OCI-LY7 (cell line): ENCODE results near the gene ZNF148. TPM values are rescaled to one million over a fixed set of nuclear protein-coding genes. Genes with fewer than 3 reads are reported as not detected.

Experiments used
- BruUV-seq: library from RNA; stranded (reverse); fragments of 400-500 nt; replicated peaks from 2 replicates; lab custom pipeline; 2021; lab: Mats Ljungman, UMichigan
- CTCF ChIA-PET: fragments of 300-600 bp; sonication (Branson Sonifier 250); formaldehyde crosslinking; loops from one replicate; lab custom pipeline; 2022; ENCODE audit warnings: antibody characterized with exemption; ENCODE audit not compliant: unreplicated experiment; lab: Charles Lee
- POLR2A ChIA-PET: fragments of 300-600 bp; sonication (Branson Sonifier 250); formaldehyde crosslinking; loops from one replicate; lab custom pipeline; 2022; ENCODE audit warnings: antibody characterized with exemption; lab: Charles Lee
- DNase-seq: peaks from one replicate; pipeline ENCODE4 v3.0.0-alpha.2; 2015; ENCODE audit warnings: low spot score
- H2AFZ ChIP-seq: fragments of 200-600 bp; sonication (generic), shearing (Covaris generic); 2 replicates; pipeline ENCODE4 v1.6.1; 2014; ENCODE audit warnings: mild to moderate bottlenecking, antibody characterized with exemption, low read length, moderate library complexity
- H3K27ac ChIP-seq: fragments of 200-600 bp; sonication (generic); 2 replicates; pipeline ENCODE4 v1.5.1; 2014; ENCODE audit warnings: mixed run types, low read depth, mild to moderate bottlenecking, moderate library complexity, low read length, inconsistent platforms; ENCODE audit not compliant: poor library complexity, severe bottlenecking
- H3K36me3 ChIP-seq: fragments of 200-600 bp; sonication (generic); 2 replicates; pipeline ENCODE4 v1.6.1; 2014; ENCODE audit warnings: mild to moderate bottlenecking, antibody characterized with exemption, low read length, moderate library complexity, mixed read lengths; ENCODE audit not compliant: insufficient read depth
- H3K4me1 ChIP-seq: fragments of 200-600 bp; sonication (generic); 2 replicates; pipeline ENCODE4 v1.5.1; 2014; ENCODE audit warnings: mild to moderate bottlenecking, low read length; ENCODE audit not compliant: insufficient read depth, poor library complexity, severe bottlenecking
- H3K4me2 ChIP-seq: fragments of 200-600 bp; sonication (generic); 2 replicates; pipeline ENCODE4 v1.6.1; 2014; ENCODE audit warnings: mild to moderate bottlenecking, low read length
- H3K4me3 ChIP-seq: fragments of 200-600 bp; sonication (generic); 2 replicates; pipeline ENCODE4 v1.5.1; 2014; ENCODE audit warnings: mild to moderate bottlenecking, low read depth, low read length; ENCODE audit not compliant: poor library complexity, severe bottlenecking
- H3K79me2 ChIP-seq: fragments of 200-600 bp; sonication (generic); 2 replicates; pipeline ENCODE4 v1.6.1; 2016; ENCODE audit warnings: low read depth, mild to moderate bottlenecking, low read length, moderate library complexity, mixed read lengths; ENCODE audit not compliant: insufficient read depth
- H3K9me2 ChIP-seq: fragments of 200-600 bp; sonication (generic); 2 replicates; pipeline ENCODE4 v1.6.1; 2016; ENCODE audit warnings: mild to moderate bottlenecking, low read length, mixed read lengths; ENCODE audit not compliant: insufficient read depth
- H3K9me3 ChIP-seq: fragments of 200-600 bp; sonication (generic); 2 replicates; pipeline ENCODE4 v1.6.1; 2014; ENCODE audit warnings: mild to moderate bottlenecking, mixed run types, low read length, mixed read lengths
- H4K20me1 ChIP-seq: fragments of 200-600 bp; sonication (generic); 2 replicates; pipeline ENCODE4 v1.6.1; 2014; ENCODE audit warnings: mild to moderate bottlenecking, antibody characterized with exemption, low read length, moderate library complexity, mixed read lengths; ENCODE audit not compliant: insufficient read depth
- EZH2phosphoT487 ChIP-seq: fragments of 200-600 bp; sonication (generic); IDR thresholded peaks from 2 replicates; pipeline ENCODE4 v1.6.1; 2018; ENCODE audit warnings: low read depth, borderline replicate concordance, mild to moderate bottlenecking, mixed run types, antibody characterized with exemption, low read length, moderate library complexity, mixed read lengths
- intact Hi-C: fragments of 100-400 bp; cut with micrococcal nuclease; formaldehyde crosslinking; loops from one replicate; pipeline ENCODE4 v1.10.0; 2022; ENCODE audit not compliant: unreplicated experiment
- total RNA-seq, 2 experiments: library from RNA; depleted of rRNA in 1 of 2; stranded (reverse); fragments of >200 nt in 1 of 2; shearing (Covaris generic) in 1 of 2; gene quantifications; 2 replicates each; pipeline ENCODE4 v1.2.3, GENCODE V29; 2014 to 2022
- TF ChIP-seq, protein P1 (sequence below): fragments of 200-600 bp; sonication (generic); conservative IDR thresholded peaks from 2 replicates; pipeline ENCODE4 v1.5.1; 2014; ENCODE audit warnings: mild to moderate bottlenecking, antibody characterized with exemption, low read length, moderate library complexity, mixed read lengths

The ZNF148 gene
- total RNA-seq, 2 experiments from 2014 or later, result 19.8 to 35.4 TPM

DNA sequence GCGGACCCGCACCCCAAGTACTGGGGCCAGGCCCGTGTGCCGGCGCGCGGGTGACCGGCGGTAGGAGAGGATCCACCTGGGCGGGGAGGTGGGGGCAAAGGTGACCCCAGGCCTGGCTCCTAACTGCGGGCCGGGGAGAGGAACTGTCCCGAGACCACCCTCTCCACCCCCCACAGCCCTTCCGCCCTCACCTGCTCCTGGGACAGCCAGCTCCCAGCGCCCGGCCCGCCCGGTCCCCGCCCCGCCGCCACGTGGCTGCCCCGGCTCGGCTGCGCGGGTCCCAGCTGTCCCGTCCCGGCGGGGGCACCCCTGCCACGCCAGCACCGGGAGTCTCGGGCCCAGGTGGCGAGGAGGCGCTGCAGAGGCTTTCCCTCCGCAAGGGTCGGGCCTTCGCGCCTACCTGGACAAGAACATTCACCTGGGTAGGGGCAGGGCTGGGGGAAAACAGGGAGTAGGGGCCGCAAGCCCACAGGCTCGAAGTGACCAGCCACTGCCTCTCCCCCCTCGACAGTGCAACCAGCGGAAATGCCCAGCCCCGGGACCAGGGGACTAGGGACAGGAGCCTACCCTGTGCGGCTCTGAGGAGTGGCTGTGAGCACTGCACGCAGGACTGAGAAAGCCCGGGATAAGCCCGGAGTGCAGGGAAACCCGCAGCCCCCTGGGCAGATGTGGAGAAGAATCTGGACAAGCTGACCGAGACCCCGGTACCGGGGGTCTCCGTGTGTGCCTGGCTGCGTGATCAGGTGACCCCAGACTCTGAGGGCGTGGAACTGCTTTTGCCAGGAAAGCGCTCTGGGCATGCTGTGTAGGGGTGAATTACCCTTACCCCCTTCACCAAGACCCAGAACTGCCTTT is 162.4 kb downstream of the ZNF148 start, which contains the start of gene SLC12A8:
TSS of gene SLC12A8 (minus strand) at position 240 of the 855 bp plus-strand sequence. CDS start 1,399 bp downstream, outside the sequence.
- no peak within 1 kb of the TSS for H3K4me2 ChIP-seq
- POLR2A ChIA-PET, result no interaction called here
- no peak within 1 kb of the TSS for H3K4me3 ChIP-seq
- no peaks in the 10 kb centered on the region for H4K20me1 ChIP-seq
- intact Hi-C loops, result no loop called here
- H3K36me3 ChIP-seq, result no peaks in the 10 kb centered on the region
- BruUV-seq, result no TSS peak
- H3K79me2 ChIP-seq, result no peaks in the 10 kb centered on the region
- CTCF ChIA-PET, result no interaction called here
- no peak within 1 kb of the TSS for H2AFZ ChIP-seq
- no peak within 1 kb of the TSS for H3K27ac ChIP-seq
- DNase-seq, result no peak
- no peaks in the 10 kb centered on the region for H3K4me1 ChIP-seq
- no peaks in the 10 kb centered on the region for H3K9me2 ChIP-seq
- H3K9me3 ChIP-seq, result no peaks in the 10 kb centered on the region
- TF ChIP-seq, protein P1, sequence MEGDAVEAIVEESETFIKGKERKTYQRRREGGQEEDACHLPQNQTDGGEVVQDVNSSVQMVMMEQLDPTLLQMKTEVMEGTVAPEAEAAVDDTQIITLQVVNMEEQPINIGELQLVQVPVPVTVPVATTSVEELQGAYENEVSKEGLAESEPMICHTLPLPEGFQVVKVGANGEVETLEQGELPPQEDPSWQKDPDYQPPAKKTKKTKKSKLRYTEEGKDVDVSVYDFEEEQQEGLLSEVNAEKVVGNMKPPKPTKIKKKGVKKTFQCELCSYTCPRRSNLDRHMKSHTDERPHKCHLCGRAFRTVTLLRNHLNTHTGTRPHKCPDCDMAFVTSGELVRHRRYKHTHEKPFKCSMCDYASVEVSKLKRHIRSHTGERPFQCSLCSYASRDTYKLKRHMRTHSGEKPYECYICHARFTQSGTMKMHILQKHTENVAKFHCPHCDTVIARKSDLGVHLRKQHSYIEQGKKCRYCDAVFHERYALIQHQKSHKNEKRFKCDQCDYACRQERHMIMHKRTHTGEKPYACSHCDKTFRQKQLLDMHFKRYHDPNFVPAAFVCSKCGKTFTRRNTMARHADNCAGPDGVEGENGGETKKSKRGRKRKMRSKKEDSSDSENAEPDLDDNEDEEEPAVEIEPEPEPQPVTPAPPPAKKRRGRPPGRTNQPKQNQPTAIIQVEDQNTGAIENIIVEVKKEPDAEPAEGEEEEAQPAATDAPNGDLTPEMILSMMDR, result no peak
- TF ChIP-seq EZH2phosphoT487, result no peak

DNA sequence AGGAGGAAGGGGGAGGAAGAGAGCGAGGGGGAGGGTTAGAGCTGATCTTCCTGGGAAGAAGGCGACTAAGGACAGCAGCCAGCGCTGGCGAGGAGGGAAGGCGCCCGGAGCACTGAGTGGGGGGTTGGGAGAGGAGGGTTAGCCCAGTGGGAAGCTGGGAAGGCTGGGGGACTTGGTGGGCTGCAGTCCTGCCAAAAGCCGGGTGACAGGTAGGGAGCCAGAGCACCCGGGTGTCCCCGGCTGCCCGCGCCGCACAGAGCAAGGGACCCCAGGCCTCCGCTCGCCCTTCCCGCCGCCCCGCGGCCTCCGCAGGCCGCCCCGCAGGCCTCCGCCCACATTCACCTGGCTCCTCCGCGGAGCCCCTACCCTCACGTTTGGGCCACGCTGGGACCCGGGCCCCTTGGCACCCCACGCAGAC is 163.0 kb downstream of the ZNF148 start:
- Histone ChIP-seq H3K27ac (no peak overlapping the region), H3K9me3 (no peaks in the 10 kb centered on the region), H3K9me2 (no peaks in the 10 kb centered on the region), H3K4me3 (no peak overlapping the region), H3K79me2 (no peaks in the 10 kb centered on the region), H4K20me1 (no peaks in the 10 kb centered on the region), H3K4me2 (no peak overlapping the region), H3K4me1 (no peaks in the 10 kb centered on the region), H2AFZ (no peak overlapping the region), H3K36me3 (no peaks in the 10 kb centered on the region)
- TF ChIP-seq EZH2phosphoT487, result no peak
- TF ChIP-seq, protein P1, result no peak
- BruUV-seq, result no TSS peak
- intact Hi-C loops, result no loop called here
- ChIA-PET CTCF (no interaction called here), POLR2A (no interaction called here)
- DNase-seq, result no peak
